ENCODE measurements around the gene SMOC2.

SMOC2 gene

GRCh38 chr6:168670401-168670985 lies 229.5 kb downstream of the SMOC2 start:
- no peak overlapping the region for H3K4me3 ChIP-seq (replicated peaks; ENCODE audit: low read depth, low read length)
- TF ChIP-seq CTCF (IDR thresholded peaks at IDR 0.05; ENCODE audit: low read length, missing control alignments): no peak
- no peak for DNase-seq (ENCODE audit: low read depth)

DNA sequence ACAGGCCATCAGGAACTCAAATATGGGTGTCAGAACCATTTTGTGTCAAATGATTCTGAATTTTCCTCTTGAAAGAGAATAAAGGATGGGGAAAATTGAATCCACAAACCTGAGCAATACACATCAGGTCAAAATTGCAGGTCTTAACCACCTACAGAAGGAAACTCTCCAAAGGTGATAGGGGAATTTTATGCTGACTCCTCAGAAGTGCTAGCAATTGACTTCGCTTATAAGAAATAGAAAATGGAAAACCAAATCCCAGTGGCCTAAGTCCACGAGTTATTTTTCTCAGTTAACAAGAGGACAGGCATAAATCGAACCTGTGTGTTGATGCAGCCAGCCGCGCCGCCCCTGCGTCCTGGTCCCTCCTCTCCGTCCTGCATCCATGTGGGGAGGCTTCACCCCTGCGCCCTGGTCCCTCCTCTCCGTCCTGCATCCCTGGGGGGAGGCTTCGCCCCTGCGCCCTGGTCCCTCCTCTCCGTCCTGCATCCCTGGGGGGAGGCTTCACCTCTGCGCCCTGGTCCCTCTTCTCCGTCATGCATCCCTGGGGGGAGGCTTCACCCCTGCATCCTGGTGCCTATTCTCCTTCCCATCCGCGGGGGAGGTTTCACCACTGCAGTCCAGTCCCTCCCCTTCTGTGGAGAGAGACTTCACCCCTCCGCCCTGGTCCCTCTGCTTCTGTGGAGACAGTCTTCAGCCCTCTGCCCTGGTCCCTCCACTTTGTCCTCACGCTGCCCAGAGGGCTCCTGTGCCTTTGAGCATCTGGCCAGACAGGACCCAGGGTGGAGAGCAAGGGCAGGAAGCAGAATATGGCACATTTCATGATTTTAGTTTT lies 230.3 kb downstream of the SMOC2 start:
- TF ChIP-seq CTCF (IDR thresholded peaks at IDR 0.05; ENCODE audit: low read length, missing control alignments): no peak
- no peak for DNase-seq (ENCODE audit: low read depth)
- H3K4me3 ChIP-seq (replicated peaks; ENCODE audit: low read depth, low read length): no peak overlapping the region

GRCh38 chr6:168671863-168672546 lies 231.0 kb downstream of the SMOC2 start:
- no peak for DNase-seq (ENCODE audit: low read depth)
- no peak overlapping the region for H3K4me3 ChIP-seq (replicated peaks; ENCODE audit: low read depth, low read length)
- no peak for TF ChIP-seq CTCF (IDR thresholded peaks at IDR 0.05; ENCODE audit: low read length, missing control alignments)

- TF ChIP-seq CTCF (IDR thresholded peaks at IDR 0.05; ENCODE audit: low read length, missing control alignments): no peak
- no peak for DNase-seq (ENCODE audit: low read depth)
- H3K4me3 ChIP-seq (replicated peaks; ENCODE audit: low read depth, low read length): no peak overlapping the region
Measured at GRCh38 chr6:168674595-168674994, 233.6 kb downstream of the SMOC2 start.

DNA sequence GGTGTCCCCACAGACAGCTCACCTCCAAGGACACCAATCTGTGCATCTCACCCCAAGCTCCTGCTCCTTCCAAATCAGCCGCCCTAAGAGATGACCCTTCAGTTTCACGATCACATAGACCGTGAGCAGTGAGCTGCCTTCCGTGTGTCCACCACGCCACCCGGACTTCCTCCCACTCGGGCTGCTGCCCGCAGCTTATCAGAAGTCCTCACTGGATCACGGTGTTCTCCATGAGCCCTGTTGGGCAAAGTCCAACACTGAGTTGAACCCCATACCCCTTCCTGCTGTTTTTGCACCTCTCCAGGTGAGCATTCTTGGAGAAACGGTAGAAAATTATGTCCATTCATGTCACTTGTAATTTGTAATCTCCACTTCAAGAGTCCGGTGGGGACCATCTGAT lies 234.4 kb downstream of the SMOC2 start:
- H3K4me3 ChIP-seq (replicated peaks; ENCODE audit: low read depth, low read length): no peak overlapping the region
- no peak for TF ChIP-seq CTCF (IDR thresholded peaks at IDR 0.05; ENCODE audit: low read length, missing control alignments)
- DNase-seq (ENCODE audit: low read depth): no peak

- no peak for DNase-seq (ENCODE audit: low read depth)
- no peak for TF ChIP-seq CTCF (IDR thresholded peaks at IDR 0.05; ENCODE audit: low read length, missing control alignments)
- no peak overlapping the region for H3K4me3 ChIP-seq (replicated peaks; ENCODE audit: low read depth, low read length)
Measured at GRCh38 chr6:168675933-168676551, 235.1 kb downstream of the SMOC2 start.

Measured in fibroblast of pulmonary artery (primary cell).